Neural progenitor cell (in vitro differentiated cells): ENCODE results near the gene PCDH9.

Experiments
- CTCF ChIP-seq: fragments of 200-600 bp; sonication (generic); IDR thresholded peaks from 2 replicates; pipeline ENCODE4 v1.5.1; 2017; ENCODE audit warnings: antibody characterized with exemption, mild to moderate bottlenecking
- EZH2phosphoT487 ChIP-seq: fragments of 200-600 bp; sonication (generic); IDR thresholded peaks from 2 replicates; pipeline ENCODE4 v1.6.1; 2017; ENCODE audit warnings: antibody characterized with exemption

GRCh38 chr13:66349966-66350365 is 880.2 kb downstream of the PCDH9 start:
- TF ChIP-seq CTCF (no peak), EZH2phosphoT487 (no peak)
